ENCODE measurements around the gene SQSTM1.

DNA sequence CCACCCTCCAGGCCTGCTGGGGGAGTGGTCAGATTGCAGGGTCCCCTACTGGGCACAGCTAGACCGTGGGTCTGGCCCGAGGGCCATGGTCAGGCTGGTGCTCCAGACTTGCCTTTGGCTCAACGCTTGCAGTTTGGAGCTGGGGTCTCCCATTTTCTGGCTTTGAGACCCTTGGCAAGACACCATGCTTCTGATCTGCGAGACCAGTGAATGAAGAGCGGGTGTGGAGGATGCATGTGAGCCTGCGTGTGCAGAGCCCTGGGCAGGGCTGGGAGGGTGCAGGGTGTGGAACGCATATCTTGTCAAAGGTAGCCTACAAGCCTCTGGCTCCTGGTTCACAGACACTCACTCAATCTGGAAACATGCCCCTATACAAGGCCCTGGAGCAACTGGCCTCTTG lies 44.0 kb downstream of the SQSTM1 start:
- TF ChIP-seq REST (IDR thresholded peaks at IDR 0.05; ENCODE audit: insufficient read depth in 1 of 2, low read depth in 2 of 2, low read length in 1 of 2) = no peak
- no peak for TF ChIP-seq CTCF (IDR thresholded peaks at IDR 0.05)
- no peak for TF ChIP-seq TCF7L2 (IDR thresholded peaks at IDR 0.05; ENCODE audit: low read depth, low read length)
- no peak for TF ChIP-seq POLR2AphosphoS5 (IDR thresholded peaks at IDR 0.05; ENCODE audit: low read depth, low read length)

Measured in Panc1 (cell line).